ENCODE results near the gene KLF15. TPM values are rescaled to one million over a fixed set of nuclear protein-coding genes. Genes with fewer than 3 reads are reported as not detected.

Gene KLF15
- total RNA-seq, 1 donor from 2014 or later, result 3.3 TPM

GRCh38 chr3:126342211-126342610, 15.0 kb downstream of the KLF15 start:
- no peak overlapping the region for H3K4me2 ChIP-seq
- H4K20me1 ChIP-seq (ENCODE audit: low read depth), result no peaks in the 10 kb centered on the region
- H3K36me3 ChIP-seq, result no peaks in the 10 kb centered on the region
- no peak for DNase-seq (ENCODE audit: low spot score)
- no peaks in the 10 kb centered on the region for H3K27me3 ChIP-seq
- no peaks in the 10 kb centered on the region for H3K79me2 ChIP-seq (ENCODE audit: low read depth)
- no peaks in the 10 kb centered on the region for H3K9me3 ChIP-seq (ENCODE audit: low read depth)
- peaks cover 13% of the 10 kb centered on the region for H3K4me1 Mint-ChIP-seq
- H3K4me3 Mint-ChIP-seq, result no peak overlapping the region
- H3K4me3 ChIP-seq, result no peak overlapping the region
- H3K4me1 ChIP-seq, result peaks cover 6% of the 10 kb centered on the region
- H3F3A ChIP-seq (ENCODE audit: low read depth), result no peaks in the 10 kb centered on the region
- H3K36me3 Mint-ChIP-seq, result no peaks in the 10 kb centered on the region
- no peak overlapping the region for H3K27ac ChIP-seq
- no peaks in the 10 kb centered on the region for H3K9me3 Mint-ChIP-seq
- peaks cover 18% of the 10 kb centered on the region for H3K27me3 Mint-ChIP-seq (ENCODE audit: insufficient read depth, low read depth)
- TF ChIP-seq EZH2phosphoT487 (IDR thresholded peaks at IDR 0.05) (no peak), CTCF (IDR thresholded peaks at IDR 0.05) (no peak), EZH2 (IDR thresholded peaks at IDR 0.05) (no peak)
- H3K9ac ChIP-seq, result no peak overlapping the region
- H3K27ac Mint-ChIP-seq, result no peak overlapping the region
- H2AFZ ChIP-seq (replicated peaks), result no peak overlapping the region

- H3K36me3 Mint-ChIP-seq, result no peaks in the 10 kb centered on the region
- no peaks in the 10 kb centered on the region for H3K9me3 Mint-ChIP-seq
- no peaks in the 10 kb centered on the region for H3F3A ChIP-seq (ENCODE audit: low read depth)
- H3K4me3 Mint-ChIP-seq, result no peak overlapping the region
- TF ChIP-seq EZH2 (IDR thresholded peaks at IDR 0.05) (no peak), CTCF (IDR thresholded peaks at IDR 0.05) (no peak), EZH2phosphoT487 (IDR thresholded peaks at IDR 0.05) (no peak)
- peaks cover 18% of the 10 kb centered on the region for H3K27me3 Mint-ChIP-seq (ENCODE audit: insufficient read depth, low read depth)
- H3K27ac ChIP-seq, result no peak overlapping the region
- DNase-seq (ENCODE audit: low spot score), result no peak
- H3K9me3 ChIP-seq (ENCODE audit: low read depth), result no peaks in the 10 kb centered on the region
- H3K9ac ChIP-seq, result no peak overlapping the region
- H3K4me3 ChIP-seq, result no peak overlapping the region
- no peak overlapping the region for H3K4me2 ChIP-seq
- no peaks in the 10 kb centered on the region for H3K27me3 ChIP-seq
- H3K4me1 ChIP-seq, result peaks cover 6% of the 10 kb centered on the region
- H3K4me1 Mint-ChIP-seq, result peaks cover 13% of the 10 kb centered on the region
- no peak overlapping the region for H3K27ac Mint-ChIP-seq
- H3K36me3 ChIP-seq, result no peaks in the 10 kb centered on the region
- H4K20me1 ChIP-seq (ENCODE audit: low read depth), result no peaks in the 10 kb centered on the region
- H3K79me2 ChIP-seq (ENCODE audit: low read depth), result no peaks in the 10 kb centered on the region
- no peak overlapping the region for H2AFZ ChIP-seq (replicated peaks)
Measured at GRCh38 chr3:126341755-126342150, 15.5 kb downstream of the KLF15 start.

- H3K27me3 ChIP-seq, result no peaks in the 10 kb centered on the region
Measured at GRCh38 chr3:126340943-126341754, 16.1 kb downstream of the KLF15 start.

More at GRCh38 chr3:126340943-126341754, 16.1 kb downstream of the KLF15 start:
- no peaks in the 10 kb centered on the region for H3F3A ChIP-seq (ENCODE audit: low read depth)
- Mint-ChIP-seq H3K27ac (no peak overlapping the region), H3K9me3 (no peaks in the 10 kb centered on the region), H3K4me1 (peaks cover 13% of the 10 kb centered on the region), H3K4me3 (no peak overlapping the region), H3K36me3 (no peaks in the 10 kb centered on the region), H3K27me3 (ENCODE audit: insufficient read depth, low read depth) (peaks cover 18% of the 10 kb centered on the region)
- no peak overlapping the region for H3K27ac ChIP-seq
- H3K9me3 ChIP-seq (ENCODE audit: low read depth), result no peaks in the 10 kb centered on the region
- no peak overlapping the region for H3K4me2 ChIP-seq
- no peak overlapping the region for H3K4me3 ChIP-seq
- no peak for DNase-seq (ENCODE audit: low spot score)
- no peaks in the 10 kb centered on the region for H3K36me3 ChIP-seq
- no peak overlapping the region for H2AFZ ChIP-seq (replicated peaks)
- H4K20me1 ChIP-seq (ENCODE audit: low read depth), result no peaks in the 10 kb centered on the region
- no peaks in the 10 kb centered on the region for H3K79me2 ChIP-seq (ENCODE audit: low read depth)
- H3K4me1 ChIP-seq, result peaks cover 6% of the 10 kb centered on the region
- H3K9ac ChIP-seq, result no peak overlapping the region
- no peak for TF ChIP-seq CTCF (IDR thresholded peaks at IDR 0.05)
- no peak for TF ChIP-seq EZH2phosphoT487 (IDR thresholded peaks at IDR 0.05)
- no peak for TF ChIP-seq EZH2 (IDR thresholded peaks at IDR 0.05)

All from neural progenitor cell (in vitro differentiated cells).